RWPE1 (cell line): Measurements from ENCODE around the gene PNPLA2.

Experiments used
- CTCF ChIA-PET: fragments of 350-600 bp; sonication (Branson Sonifier 250); formaldehyde crosslinking; extraction: SDS; loops from one replicate; lab custom pipeline; 2021; lab: Yijun Ruan, JAX
- POLR2A ChIA-PET: fragments of 400-600 bp; formaldehyde crosslinking; extraction: SDS; loops from one replicate; lab custom pipeline; 2020; ENCODE audit warnings: antibody characterized with exemption; ENCODE audit not compliant: low non-redundant PET; lab: Yijun Ruan, JAX
- DNase-seq: peaks from one replicate; pipeline ENCODE4 v3.0.0; 2012; ENCODE audit warnings: low spot score
- H3K27ac ChIP-seq: fragments of 450-650 bp; 2 replicates; pipeline ENCODE4 v1.5.1; 2017
- TF ChIP-seq, protein P1 (sequence below): fragments of 450-650 bp; conservative IDR thresholded peaks from 2 replicates; pipeline ENCODE4 v1.5.1; 2017; ENCODE audit warnings: low read depth, mild to moderate bottlenecking

The PNPLA2 gene

DNA sequence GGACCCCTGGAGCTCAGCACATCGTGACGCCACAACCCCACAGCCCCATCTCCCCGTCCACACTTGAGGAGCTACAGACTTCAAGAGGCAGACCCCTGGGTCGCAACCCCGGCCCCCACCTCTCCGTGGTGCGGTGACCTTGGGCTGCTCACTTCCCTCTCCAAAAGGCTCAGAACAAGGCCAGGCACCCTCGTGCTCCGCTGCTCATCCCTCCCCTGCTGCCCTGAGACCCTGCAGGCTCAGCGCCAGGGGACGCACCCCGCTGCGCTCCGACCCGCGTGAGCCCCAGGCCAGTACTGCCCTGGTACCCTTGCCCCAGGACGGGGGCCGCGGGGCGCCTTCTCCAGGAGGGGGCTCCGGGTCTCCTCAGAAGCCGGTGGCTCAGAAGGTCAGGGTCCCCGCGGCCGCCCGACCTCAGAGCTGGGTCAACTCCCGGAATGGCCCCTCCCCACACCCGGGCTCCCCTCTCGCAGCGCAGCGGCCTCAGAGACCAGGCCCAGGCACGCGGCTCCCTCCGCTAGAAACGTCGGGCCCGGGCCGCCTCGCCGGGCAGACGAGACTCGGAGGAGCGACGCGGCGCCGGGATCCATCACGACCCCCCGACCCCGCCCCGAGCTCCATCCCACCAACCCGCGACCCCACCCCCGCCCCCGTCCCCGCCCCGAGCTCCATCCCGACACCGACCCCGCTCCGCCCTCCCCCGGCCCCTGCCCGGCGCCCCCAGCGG, 42.0 kb upstream of the PNPLA2 start:
- H3K27ac ChIP-seq, result peak overlapping the region; percentile 81
- no peak for DNase-seq
- ChIA-PET CTCF (no interaction called here), POLR2A (no interaction called here)
- TF ChIP-seq, protein P1, sequence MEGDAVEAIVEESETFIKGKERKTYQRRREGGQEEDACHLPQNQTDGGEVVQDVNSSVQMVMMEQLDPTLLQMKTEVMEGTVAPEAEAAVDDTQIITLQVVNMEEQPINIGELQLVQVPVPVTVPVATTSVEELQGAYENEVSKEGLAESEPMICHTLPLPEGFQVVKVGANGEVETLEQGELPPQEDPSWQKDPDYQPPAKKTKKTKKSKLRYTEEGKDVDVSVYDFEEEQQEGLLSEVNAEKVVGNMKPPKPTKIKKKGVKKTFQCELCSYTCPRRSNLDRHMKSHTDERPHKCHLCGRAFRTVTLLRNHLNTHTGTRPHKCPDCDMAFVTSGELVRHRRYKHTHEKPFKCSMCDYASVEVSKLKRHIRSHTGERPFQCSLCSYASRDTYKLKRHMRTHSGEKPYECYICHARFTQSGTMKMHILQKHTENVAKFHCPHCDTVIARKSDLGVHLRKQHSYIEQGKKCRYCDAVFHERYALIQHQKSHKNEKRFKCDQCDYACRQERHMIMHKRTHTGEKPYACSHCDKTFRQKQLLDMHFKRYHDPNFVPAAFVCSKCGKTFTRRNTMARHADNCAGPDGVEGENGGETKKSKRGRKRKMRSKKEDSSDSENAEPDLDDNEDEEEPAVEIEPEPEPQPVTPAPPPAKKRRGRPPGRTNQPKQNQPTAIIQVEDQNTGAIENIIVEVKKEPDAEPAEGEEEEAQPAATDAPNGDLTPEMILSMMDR, result no peak

DNA sequence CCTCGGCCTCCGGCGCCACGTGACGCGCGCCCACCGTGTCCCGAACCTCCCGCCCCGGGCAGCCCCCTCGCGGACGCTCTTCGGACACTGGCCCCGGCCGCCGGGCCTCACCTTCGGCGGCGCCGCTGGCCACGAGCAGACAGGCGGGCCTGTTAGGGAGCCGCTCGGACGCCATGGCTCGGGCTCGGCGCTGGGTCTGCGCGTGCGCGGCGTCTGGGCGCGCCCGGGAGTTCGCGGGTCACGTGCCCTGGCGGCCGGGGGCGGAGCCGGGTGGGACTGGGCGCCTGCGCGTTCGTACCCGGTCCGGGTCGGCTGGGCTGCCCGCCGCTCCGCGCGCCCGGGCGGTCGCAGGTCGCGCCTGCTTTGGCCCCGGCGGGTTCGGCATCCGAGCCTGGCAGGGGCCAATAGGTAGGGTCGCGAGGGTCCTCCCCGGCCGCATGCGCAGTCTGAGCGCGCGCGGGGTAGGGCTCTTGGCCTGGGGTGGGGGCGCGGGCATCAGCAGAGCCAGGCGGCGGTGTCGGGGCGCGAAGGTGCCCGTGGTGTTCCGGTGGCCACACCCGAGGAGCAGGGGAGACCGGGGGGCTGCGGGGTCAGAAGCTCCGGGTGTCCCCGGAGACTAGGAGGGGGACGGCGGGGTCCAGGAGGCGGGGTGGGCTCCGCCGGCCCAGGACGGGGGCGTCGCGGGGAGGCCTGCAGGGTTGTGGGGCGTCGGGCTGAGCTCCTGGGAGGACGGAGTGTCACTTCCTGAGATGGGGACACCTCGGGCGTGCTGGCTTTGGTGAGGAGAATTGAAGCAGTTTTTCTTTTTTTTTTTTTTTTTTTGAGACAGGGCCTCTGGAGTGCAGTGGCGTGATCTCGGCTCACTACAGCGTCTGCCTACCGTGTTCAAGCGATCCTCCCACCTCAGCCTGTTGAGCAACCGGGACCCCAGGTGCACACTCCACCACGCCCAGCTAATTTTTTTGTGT, 41.1 kb upstream of the PNPLA2 start, which contains the start of gene GATD1:
Gene GATD1 (minus strand): TSS at position 200 of the 968 bp plus-strand sequence. CDS start 25 bp downstream, at position 175.
- DNase-seq, result peak; percentile 98
- H3K27ac ChIP-seq, result peak within 1 kb of the TSS; percentile 81
- TF ChIP-seq, protein P1, result no peak
- POLR2A ChIA-PET, result no interaction called here
- CTCF ChIA-PET, result no interaction called here

GRCh38 chr11:778976-779954, 39.4 kb upstream of the PNPLA2 start:
- ChIA-PET CTCF (interaction anchor here (0.7 kb wide), 1 partner anchor 11 kb away, joined by 3 read pairs; no protein-coding TSS in a partner anchor), POLR2A (interaction anchor here (0.7 kb wide), 1 partner anchor 27 kb away, joined by 4 read pairs; no protein-coding TSS in a partner anchor)
- peak overlapping the region; percentile 81 for H3K27ac ChIP-seq

GRCh38 chr11:779955-780532, 38.7 kb upstream of the PNPLA2 start:
- no peak for DNase-seq
- H3K27ac ChIP-seq, result peak overlapping the region; percentile 81; the same call in 1 of the 2 replicates
- TF ChIP-seq, protein P1, result no peak
- CTCF ChIA-PET, result no interaction called here
- POLR2A ChIA-PET, result no interaction called here

More at GRCh38 chr11:778976-779954, 39.4 kb upstream of the PNPLA2 start:
- TF ChIP-seq, protein P1, result no peak
- no peak for DNase-seq

DNA sequence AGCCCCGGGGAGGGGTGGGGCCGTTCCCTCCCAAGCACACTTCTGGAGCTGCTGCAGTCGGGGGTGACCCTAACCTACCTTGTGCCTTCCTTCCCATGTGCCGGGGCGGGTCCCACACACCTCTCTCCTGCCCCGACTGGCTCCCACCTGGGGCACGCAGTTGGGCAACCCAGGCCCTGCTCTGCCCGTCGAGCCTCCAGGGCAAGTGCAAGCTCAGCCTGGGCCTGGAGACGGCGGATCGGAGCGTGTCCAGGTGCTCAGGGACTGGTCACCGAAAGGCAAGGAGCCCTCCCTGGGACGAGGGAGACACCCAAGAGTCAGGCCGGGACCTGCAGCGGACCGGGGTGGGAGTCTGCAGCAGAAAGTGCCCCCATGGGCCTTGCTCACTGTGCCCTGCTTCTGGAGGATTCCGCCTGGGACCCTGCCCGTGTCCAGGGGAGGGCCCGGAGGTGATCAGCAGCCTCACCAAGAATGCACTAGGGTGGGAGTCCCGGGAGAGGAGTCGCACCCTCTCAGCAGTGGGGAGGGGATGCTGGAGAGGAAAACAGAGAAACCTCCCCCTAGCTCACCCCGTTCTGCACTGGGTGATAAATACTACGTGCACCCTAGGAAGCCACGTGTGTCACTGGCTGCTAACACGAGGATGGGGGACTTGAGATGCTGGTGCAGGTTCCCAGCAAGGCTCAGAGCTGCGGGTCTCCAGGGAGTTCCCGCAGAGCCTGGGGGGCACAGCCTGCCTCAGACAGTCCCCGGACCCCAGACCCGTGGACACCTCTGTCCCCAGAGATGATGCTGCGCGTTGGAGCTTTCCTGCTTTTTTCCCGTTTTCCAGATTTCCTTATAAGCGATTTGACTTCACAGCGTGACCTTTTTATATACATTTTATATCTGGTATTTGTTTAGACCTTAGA, 36.2 kb upstream of the PNPLA2 start:
- H3K27ac ChIP-seq, result peak overlapping the region; percentile 65
- ChIA-PET POLR2A (no interaction called here), CTCF (interaction anchor here (0.5 to 0.9 kb wide), 4 partner anchors 10 to 995 kb away, joined by 3 read pairs; no protein-coding TSS in a partner anchor)
- TF ChIP-seq, protein P1, result no peak
- no peak for DNase-seq
